Mammary epithelial cell (primary cell): ENCODE results near the gene ZNRF4.

Experiments
- CTCF ChIP-seq, 2 donors: IDR thresholded peaks in 1 of 2; conservative IDR thresholded peaks in 1 of 2; 2 replicates each; pipeline ENCODE4 v1.5.1; 2011 to 2012; ENCODE audit warnings: inconsistent platforms in 2 of 2, low read length in 2 of 2, mild to moderate bottlenecking in 2 of 2, control low read depth in 1 of 2, low read depth in 1 of 2; ENCODE audit not compliant: insufficient read depth in 1 of 2; ENCODE audit errors: extremely low read depth in 1 of 2
- EZH2 ChIP-seq: IDR thresholded peaks from 2 replicates; pipeline ENCODE4 v1.6.1; 2012; ENCODE audit warnings: low read length, inconsistent platforms, borderline replicate concordance

- TF ChIP-seq CTCF (conservative IDR thresholded peaks at IDR 0.05 in 1 of 2, IDR thresholded peaks at IDR 0.05 in 1 of 2; ENCODE audit: extremely low read depth in 1 of 2, insufficient read depth in 1 of 2, low read depth in 1 of 2, low read length in 2 of 2) (no peak), EZH2 (no peak)
These were observed 6.8 kb upstream of the ZNRF4 start for GRCh38 chr19:5448374-5448773.
